ENCODE data around the gene PCP4. TPM values are rescaled to one million over a fixed set of nuclear protein-coding genes. Genes with fewer than 3 reads are reported as not detected.

Gene PCP4
- total RNA-seq, 3 donors from 2014 or later: 1.4 to 23.6 (median 3.9) TPM

- DNase-seq (no peak), ATAC-seq (no peak)
- intact Hi-C loops (cut with DNase I, micrococcal nuclease): no loop called here
- no peak for TF ChIP-seq CTCF (IDR thresholded peaks at IDR 0.05)
- no peaks in the 10 kb centered on the region for H3K4me1 ChIP-seq (ENCODE audit: low read depth)
- H3K4me3 ChIP-seq: no peak overlapping the region
- H3K36me3 ChIP-seq (ENCODE audit: low read depth): no peaks in the 10 kb centered on the region
- no peaks in the 10 kb centered on the region for H3K9me3 ChIP-seq
Observed at GRCh38 chr21:39951183-39952101, 84.2 kb downstream of the PCP4 start.

DNA sequence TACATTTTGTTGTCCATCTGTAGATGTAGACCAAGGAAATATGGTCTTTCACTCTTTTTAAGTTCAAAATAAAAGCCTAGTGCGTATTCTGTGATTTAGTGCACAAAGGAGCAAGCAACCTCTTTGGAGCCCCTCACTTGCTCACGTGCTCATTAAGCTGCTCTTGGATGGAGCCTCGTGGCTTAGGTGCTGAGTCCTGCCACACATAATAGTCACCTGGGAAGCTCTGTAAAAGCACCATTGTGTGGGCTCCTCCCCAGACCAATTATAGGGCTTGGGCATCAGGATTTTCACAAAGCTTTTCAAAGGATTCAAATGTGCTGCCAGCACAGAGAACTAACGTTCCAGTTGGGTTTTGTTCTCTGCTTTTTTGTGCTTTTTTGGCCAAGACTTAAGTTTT lies 85.0 kb downstream of the PCP4 start:
- Histone ChIP-seq H3K9me3 (no peaks in the 10 kb centered on the region), H3K4me3 (no peak overlapping the region), H3K36me3 (ENCODE audit: low read depth) (no peaks in the 10 kb centered on the region), H3K4me1 (ENCODE audit: low read depth) (no peaks in the 10 kb centered on the region)
- DNase-seq: no peak
- intact Hi-C loops (cut with DNase I, micrococcal nuclease): no loop called here
- TF ChIP-seq CTCF (IDR thresholded peaks at IDR 0.05): no peak
- ATAC-seq: no peak

DNA sequence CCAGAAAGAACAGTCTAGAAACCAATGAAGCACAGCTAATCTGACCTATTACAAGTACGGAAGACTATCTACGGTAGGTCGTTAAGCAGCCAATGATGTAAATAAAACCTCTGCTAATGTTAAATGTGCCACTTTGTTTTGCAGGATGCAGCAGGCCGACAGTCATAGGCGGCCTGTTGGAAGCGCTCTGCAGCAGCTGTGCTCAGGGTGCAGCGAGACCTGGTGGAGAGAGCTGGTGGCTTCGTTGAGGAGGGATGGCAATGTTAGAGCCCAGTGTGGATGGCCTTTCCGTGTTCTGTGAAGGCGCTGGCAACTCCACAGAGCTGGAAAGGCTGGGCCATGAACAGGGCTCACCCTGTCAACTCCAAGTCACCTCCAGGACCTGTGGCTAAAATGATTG lies 87.3 kb downstream of the PCP4 start:
- Histone ChIP-seq H3K4me3 (no peak overlapping the region), H3K4me1 (ENCODE audit: low read depth) (no peaks in the 10 kb centered on the region), H3K9me3 (no peaks in the 10 kb centered on the region), H3K36me3 (ENCODE audit: low read depth) (no peaks in the 10 kb centered on the region)
- ATAC-seq (no peak), DNase-seq (no peak)
- intact Hi-C loops (cut with DNase I, micrococcal nuclease): no loop called here
- TF ChIP-seq CTCF (IDR thresholded peaks at IDR 0.05): no peak

DNA sequence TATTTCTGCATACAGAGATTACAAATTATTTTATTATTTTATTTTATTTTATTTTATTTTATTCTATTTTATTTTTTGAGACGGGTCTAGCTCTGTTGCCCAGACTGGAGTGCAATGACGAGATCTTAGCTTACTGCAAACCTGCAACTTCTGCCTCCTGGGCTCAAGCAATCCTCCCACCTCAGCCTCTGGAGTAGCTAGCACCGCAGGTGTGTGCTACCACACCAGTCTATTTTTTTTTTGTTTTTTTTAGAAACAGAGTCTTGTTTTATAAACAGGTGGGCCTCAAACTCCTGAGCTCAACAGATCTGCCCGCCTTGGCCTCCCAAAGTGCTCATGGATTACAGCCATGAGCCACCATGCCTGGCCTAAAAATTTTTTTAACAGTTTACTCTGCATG lies 88.1 kb downstream of the PCP4 start:
- H3K36me3 ChIP-seq (ENCODE audit: low read depth): no peaks in the 10 kb centered on the region
- no peaks in the 10 kb centered on the region for H3K4me1 ChIP-seq (ENCODE audit: low read depth)
- no peaks in the 10 kb centered on the region for H3K9me3 ChIP-seq
- DNase-seq: no peak
- no peak for TF ChIP-seq CTCF (IDR thresholded peaks at IDR 0.05)
- no peak overlapping the region for H3K4me3 ChIP-seq
- intact Hi-C loops (cut with DNase I, micrococcal nuclease): no loop called here
- ATAC-seq: no peak

- intact Hi-C loops (cut with DNase I, micrococcal nuclease): no loop called here
Observed at GRCh38 chr21:39956586-39956985, 89.3 kb downstream of the PCP4 start.

More at GRCh38 chr21:39956586-39956985, 89.3 kb downstream of the PCP4 start:
- H3K9me3 ChIP-seq: peaks cover 3% of the 10 kb centered on the region
- H3K4me1 ChIP-seq (ENCODE audit: low read depth): no peaks in the 10 kb centered on the region
- DNase-seq: no peak
- no peak for TF ChIP-seq CTCF (IDR thresholded peaks at IDR 0.05)
- H3K36me3 ChIP-seq (ENCODE audit: low read depth): no peaks in the 10 kb centered on the region
- no peak overlapping the region for H3K4me3 ChIP-seq
- no peak for ATAC-seq

Data from mucosa of descending colon (tissue), 3 donors.